ENCODE measurements around the gene ADD2.

ADD2 gene

DNA sequence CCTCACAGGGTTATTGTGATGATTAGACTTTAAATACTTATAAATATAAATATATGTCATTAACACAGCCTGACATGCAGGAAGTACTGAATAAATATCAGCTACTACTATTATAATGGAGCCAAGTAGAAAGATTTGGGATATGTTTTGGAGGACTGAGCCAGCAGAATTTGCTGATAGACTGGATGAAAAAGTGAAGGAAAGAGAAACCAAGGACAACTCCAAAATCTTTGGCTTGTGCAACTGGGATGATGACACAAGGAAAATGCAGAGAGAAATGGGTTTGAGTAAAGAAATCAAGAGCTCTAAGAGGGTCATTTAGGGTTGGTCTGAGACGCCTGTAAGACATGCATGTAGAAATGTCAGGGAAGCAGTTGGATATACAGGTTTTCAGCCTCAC lies 15.6 kb downstream of the ADD2 start:
- ATAC-seq, result no peak
- no peak for TF ChIP-seq ARNTL (CRISPR knock-in tag; IDR thresholded peaks at IDR 0.05; ENCODE audit: borderline replicate concordance, low read depth)
- TF ChIP-seq, protein P1, sequence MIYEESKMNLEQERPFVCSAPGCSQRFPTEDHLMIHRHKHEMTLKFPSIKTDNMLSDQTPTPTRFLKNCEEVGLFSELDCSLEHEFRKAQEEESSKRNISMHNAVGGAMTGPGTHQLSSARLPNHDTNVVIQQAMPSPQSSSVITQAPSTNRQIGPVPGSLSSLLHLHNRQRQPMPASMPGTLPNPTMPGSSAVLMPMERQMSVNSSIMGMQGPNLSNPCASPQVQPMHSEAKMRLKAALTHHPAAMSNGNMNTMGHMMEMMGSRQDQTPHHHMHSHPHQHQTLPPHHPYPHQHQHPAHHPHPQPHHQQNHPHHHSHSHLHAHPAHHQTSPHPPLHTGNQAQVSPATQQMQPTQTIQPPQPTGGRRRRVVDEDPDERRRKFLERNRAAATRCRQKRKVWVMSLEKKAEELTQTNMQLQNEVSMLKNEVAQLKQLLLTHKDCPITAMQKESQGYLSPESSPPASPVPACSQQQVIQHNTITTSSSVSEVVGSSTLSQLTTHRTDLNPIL (CRISPR knock-in tag; IDR thresholded peaks at IDR 0.05; ENCODE audit: low read depth), result no peak
- TF ChIP-seq, protein P2, sequence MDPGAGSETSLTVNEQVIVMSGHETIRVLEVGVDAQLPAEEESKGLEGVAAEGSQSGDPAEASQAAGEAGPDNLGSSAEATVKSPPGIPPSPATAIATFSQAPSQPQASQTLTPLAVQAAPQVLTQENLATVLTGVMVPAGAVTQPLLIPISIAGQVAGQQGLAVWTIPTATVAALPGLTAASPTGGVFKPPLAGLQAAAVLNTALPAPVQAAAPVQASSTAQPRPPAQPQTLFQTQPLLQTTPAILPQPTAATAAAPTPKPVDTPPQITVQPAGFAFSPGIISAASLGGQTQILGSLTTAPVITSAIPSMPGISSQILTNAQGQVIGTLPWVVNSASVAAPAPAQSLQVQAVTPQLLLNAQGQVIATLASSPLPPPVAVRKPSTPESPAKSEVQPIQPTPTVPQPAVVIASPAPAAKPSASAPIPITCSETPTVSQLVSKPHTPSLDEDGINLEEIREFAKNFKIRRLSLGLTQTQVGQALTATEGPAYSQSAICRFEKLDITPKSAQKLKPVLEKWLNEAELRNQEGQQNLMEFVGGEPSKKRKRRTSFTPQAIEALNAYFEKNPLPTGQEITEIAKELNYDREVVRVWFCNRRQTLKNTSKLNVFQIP (CRISPR knock-in tag; IDR thresholded peaks at IDR 0.05; ENCODE audit: borderline replicate concordance, low read depth), result no peak

DNA sequence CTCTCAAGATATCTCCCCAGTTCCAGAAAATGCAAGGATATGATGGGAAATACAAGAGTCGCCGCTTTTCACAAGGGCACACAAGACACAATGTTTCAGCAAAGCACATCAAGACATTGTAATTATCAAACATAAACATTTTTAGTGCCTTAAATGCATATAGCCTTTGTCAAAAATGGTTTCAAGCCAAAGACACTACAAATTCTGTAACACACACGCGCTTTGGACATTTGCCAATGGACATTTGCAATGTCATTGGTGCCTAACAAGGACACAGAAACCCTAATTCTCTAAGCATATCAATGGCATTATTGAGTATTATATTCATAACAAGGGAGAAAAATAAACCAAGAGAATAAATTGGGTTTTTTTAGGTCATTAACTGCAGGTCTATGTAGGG lies 16.1 kb downstream of the ADD2 start:
- TF ChIP-seq ZFP3 (CRISPR knock-in tag; IDR thresholded peaks at IDR 0.05) (no peak), RARB (CRISPR knock-in tag; IDR thresholded peaks at IDR 0.05) (no peak), ZNF565 (CRISPR knock-in tag; conservative IDR thresholded peaks at IDR 0.05; ENCODE audit: low read depth) (no peak), ZFP30 (CRISPR knock-in tag; IDR thresholded peaks at IDR 0.05) (no peak), CSDC2 (CRISPR knock-in tag; IDR thresholded peaks at IDR 0.05) (no peak), ISL1 (CRISPR knock-in tag; IDR thresholded peaks at IDR 0.05) (no peak), GLIS3 (CRISPR knock-in tag; IDR thresholded peaks at IDR 0.05) (no peak), ZC3H10 (CRISPR knock-in tag; IDR thresholded peaks at IDR 0.05) (no peak), TCF4 (CRISPR knock-in tag; IDR thresholded peaks at IDR 0.05; ENCODE audit: borderline replicate concordance) (no peak), PPARA (CRISPR knock-in tag; IDR thresholded peaks at IDR 0.05; ENCODE audit: borderline replicate concordance) (no peak), ZNF70 (CRISPR knock-in tag; IDR thresholded peaks at IDR 0.05) (no peak)
- TF ChIP-seq, protein P2 (CRISPR knock-in tag; IDR thresholded peaks at IDR 0.05; ENCODE audit: borderline replicate concordance, low read depth), result no peak
- TF ChIP-seq, protein P3, sequence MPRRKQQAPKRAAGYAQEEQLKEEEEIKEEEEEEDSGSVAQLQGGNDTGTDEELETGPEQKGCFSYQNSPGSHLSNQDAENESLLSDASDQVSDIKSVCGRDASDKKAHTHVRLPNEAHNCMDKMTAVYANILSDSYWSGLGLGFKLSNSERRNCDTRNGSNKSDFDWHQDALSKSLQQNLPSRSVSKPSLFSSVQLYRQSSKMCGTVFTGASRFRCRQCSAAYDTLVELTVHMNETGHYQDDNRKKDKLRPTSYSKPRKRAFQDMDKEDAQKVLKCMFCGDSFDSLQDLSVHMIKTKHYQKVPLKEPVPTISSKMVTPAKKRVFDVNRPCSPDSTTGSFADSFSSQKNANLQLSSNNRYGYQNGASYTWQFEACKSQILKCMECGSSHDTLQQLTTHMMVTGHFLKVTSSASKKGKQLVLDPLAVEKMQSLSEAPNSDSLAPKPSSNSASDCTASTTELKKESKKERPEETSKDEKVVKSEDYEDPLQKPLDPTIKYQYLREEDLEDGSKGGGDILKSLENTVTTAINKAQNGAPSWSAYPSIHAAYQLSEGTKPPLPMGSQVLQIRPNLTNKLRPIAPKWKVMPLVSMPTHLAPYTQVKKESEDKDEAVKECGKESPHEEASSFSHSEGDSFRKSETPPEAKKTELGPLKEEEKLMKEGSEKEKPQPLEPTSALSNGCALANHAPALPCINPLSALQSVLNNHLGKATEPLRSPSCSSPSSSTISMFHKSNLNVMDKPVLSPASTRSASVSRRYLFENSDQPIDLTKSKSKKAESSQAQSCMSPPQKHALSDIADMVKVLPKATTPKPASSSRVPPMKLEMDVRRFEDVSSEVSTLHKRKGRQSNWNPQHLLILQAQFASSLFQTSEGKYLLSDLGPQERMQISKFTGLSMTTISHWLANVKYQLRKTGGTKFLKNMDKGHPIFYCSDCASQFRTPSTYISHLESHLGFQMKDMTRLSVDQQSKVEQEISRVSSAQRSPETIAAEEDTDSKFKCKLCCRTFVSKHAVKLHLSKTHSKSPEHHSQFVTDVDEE (CRISPR knock-in tag; IDR thresholded peaks at IDR 0.05), result no peak
- TF ChIP-seq, protein P4, sequence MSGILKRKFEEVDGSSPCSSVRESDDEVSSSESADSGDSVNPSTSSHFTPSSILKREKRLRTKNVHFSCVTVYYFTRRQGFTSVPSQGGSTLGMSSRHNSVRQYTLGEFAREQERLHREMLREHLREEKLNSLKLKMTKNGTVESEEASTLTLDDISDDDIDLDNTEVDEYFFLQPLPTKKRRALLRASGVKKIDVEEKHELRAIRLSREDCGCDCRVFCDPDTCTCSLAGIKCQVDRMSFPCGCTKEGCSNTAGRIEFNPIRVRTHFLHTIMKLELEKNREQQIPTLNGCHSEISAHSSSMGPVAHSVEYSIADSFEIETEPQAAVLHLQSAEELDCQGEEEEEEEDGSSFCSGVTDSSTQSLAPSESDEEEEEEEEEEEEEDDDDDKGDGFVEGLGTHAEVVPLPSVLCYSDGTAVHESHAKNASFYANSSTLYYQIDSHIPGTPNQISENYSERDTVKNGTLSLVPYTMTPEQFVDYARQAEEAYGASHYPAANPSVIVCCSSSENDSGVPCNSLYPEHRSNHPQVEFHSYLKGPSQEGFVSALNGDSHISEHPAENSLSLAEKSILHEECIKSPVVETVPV (CRISPR knock-in tag; IDR thresholded peaks at IDR 0.05), result no peak
- ATAC-seq, result no peak

DNA sequence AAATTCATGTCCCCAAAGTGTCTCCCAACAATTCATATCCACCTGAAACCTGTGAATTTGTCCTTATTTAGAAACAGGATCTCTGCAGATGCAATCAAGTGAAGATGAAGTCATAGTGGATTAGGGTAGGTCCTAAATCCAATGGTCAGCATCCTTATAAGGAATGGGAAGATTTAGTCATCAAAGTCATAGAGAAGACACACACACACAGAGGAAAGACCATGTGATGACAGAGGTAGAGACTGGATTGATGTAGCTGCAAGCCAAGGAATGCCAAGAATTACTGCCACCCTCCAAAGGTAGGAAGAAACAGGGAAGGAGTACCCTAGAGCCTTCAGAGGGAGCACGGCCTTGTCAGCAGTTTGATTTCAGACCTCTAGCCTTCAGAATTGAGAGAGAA lies 17.7 kb downstream of the ADD2 start:
- ATAC-seq, result no peak

More for the DNA sequence above, 17.7 kb downstream of the ADD2 start:
- no peak for TF ChIP-seq GLIS3 (CRISPR knock-in tag; IDR thresholded peaks at IDR 0.05)
- TF ChIP-seq, protein P5, sequence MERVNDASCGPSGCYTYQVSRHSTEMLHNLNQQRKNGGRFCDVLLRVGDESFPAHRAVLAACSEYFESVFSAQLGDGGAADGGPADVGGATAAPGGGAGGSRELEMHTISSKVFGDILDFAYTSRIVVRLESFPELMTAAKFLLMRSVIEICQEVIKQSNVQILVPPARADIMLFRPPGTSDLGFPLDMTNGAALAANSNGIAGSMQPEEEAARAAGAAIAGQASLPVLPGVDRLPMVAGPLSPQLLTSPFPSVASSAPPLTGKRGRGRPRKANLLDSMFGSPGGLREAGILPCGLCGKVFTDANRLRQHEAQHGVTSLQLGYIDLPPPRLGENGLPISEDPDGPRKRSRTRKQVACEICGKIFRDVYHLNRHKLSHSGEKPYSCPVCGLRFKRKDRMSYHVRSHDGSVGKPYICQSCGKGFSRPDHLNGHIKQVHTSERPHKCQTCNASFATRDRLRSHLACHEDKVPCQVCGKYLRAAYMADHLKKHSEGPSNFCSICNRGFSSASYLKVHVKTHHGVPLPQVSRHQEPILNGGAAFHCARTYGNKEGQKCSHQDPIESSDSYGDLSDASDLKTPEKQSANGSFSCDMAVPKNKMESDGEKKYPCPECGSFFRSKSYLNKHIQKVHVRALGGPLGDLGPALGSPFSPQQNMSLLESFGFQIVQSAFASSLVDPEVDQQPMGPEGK (CRISPR knock-in tag; IDR thresholded peaks at IDR 0.05; ENCODE audit: borderline replicate concordance), result no peak
- TF ChIP-seq OSR1 (CRISPR knock-in tag; IDR thresholded peaks at IDR 0.05), result no peak
- TF ChIP-seq ZNF70 (CRISPR knock-in tag; IDR thresholded peaks at IDR 0.05), result no peak
- TF ChIP-seq, protein P1 (CRISPR knock-in tag; IDR thresholded peaks at IDR 0.05; ENCODE audit: low read depth), result no peak
- TF ChIP-seq ZNF565 (CRISPR knock-in tag; conservative IDR thresholded peaks at IDR 0.05; ENCODE audit: low read depth), result no peak
- TF ChIP-seq ISL1 (CRISPR knock-in tag; IDR thresholded peaks at IDR 0.05), result no peak
- TF ChIP-seq, protein P4 (CRISPR knock-in tag; IDR thresholded peaks at IDR 0.05), result no peak

All from SK-N-SH treated with all-trans-retinoic acid at 6 μM for 48 hours (cell line).